GM21825 (cell line): ENCODE results near the gene SARM1.
A peak's percentile ranks its signal among the peaks of the same experiment; 100 is the strongest.
"Not testable (repeated sequence)": the region's sequence is repeated elsewhere in the genome, so short reads cannot be mapped to it uniquely, and the experiment has no call there.

Experiments
- ATAC-seq: cut with Tn5 transposase; IDR thresholded peaks from one replicate; pipeline ENCODE4 v1.9.1; 2021; ENCODE audit warnings: mild to moderate bottlenecking, moderate library complexity; ENCODE audit not compliant: unreplicated experiment

SARM1 gene

DNA sequence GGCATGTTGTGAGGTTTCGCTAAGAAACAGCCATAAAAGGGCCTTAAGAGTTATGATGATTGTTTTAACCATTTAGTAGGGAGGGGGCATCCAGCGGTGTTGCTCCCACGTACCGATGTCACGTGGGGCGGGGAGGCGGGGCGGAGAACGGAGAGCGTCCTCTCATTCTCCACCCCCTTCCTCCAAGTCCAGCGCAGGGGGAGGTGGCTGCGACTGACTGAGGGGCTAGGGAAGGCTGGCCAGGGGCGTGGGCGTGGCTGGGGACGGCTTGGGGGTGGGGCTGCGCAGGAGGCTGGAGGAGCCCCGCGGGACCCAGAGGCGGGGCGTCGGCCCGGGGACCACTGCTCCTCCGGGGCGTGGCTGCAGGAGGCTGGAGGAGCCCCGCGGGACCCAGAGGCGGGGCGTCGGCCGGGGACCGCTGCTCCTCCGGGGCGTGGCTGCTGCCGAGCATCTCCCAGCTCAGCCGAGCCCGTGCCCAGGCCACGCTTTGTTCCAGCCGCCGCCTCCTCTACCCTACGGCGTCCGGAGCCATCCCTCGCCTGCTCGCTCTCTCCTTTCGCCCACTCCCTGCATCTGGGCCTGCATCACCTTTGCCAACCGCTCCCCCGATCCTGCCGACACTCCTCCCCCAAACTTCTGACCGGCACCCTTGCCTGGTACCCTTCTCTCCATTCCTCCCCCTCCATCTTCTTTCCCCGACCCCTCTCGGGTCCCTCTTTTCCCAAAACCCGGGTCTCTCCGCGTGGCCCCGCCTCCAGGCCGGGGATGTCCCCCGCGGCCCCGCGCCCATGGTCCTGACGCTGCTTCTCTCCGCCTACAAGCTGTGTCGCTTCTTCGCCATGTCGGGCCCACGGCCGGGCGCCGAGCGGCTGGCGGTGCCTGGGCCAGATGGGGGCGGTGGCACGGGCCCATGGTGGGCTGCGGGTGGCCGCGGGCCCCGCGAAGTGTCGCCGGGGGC, at the start of gene SARM1:
SARM1 (plus strand) TSS at position 450 of the 958 bp plus-strand sequence; CDS start at position 789, 339 bp downstream.
- ATAC-seq: peak; percentile 63

DNA sequence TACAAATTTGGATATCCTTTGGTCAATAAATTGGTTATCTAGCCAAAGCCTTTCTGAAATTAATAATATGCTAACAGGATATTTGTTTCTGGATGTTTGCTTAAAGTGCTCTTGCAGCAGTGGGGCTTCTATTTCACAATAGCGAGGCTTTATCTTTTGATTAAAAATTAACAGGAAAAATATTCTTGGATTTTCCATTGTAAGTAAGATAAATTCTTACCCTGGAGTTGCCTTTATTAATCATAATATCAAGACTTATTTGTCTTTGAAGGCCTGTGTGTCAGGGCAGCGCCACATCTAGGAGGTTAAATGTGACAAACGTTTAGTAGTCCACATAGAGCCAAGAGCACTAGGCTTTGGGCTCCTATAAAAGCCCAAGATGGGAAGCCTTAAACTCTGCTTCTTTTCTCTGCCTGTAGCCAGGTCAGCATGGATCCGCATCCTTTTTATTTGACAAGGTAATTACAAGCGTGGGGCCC, 47.2 kb upstream of the SARM1 start:
- no peak for ATAC-seq

DNA sequence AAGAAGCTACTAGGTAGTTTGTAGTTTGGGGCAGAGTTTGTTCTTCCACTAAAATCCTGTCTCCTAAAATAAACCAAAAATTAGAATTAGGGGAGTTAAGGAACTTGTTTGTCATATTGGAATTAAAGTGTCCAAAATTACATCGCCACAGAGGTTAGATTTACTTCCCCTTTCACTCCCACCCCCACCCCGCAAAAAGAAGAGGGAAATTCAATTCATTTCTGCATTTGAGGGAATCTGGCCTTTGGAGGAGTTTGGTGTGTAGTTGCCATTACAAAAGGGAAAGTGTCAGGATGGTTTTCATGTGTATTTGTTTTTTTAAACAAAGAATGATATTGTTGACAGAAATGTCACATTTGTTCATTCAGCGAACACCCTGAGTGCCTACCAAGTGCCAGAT, 46.7 kb upstream of the SARM1 start:
- ATAC-seq: no peak

DNA sequence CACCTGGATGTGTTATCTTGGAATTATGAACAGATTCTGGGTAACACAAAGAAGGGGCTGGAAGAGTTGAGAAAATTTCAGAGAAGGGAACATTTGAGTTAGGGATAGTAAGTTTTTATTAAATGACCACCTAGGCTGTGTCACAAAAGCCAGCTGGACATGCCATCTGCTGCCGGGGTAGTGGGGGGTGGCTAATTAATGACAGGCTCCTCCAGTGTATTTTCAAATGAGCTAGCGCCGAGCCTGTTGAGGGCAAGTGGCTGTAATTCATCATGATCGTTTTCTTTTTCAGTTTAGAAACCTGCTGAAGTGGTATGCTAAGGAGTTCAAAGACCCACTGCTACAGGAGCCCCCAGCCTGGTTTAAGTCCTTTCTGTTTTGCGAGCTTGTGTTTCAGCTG, 46.3 kb upstream of the SARM1 start:
- ATAC-seq: no peak

DNA sequence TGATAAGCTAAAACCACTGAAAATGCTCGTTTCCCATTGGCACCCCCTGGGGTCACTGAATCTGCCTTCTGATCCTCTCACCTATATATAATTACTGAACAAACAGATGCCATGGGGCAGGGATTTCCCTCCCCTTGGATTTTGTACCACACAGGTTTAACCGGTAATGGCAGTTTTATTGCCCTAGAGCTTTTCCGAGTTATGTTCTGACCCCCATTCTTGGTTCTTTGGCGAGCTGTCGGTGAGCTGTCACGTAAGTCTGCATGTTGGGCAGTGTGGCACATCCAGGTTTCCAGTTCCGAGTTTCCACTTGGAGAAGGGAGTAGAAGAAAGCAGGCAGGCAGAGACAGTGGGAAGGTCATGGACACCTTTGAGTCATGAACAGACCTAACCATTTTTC, 45.4 kb upstream of the SARM1 start:
- no peak for ATAC-seq

DNA sequence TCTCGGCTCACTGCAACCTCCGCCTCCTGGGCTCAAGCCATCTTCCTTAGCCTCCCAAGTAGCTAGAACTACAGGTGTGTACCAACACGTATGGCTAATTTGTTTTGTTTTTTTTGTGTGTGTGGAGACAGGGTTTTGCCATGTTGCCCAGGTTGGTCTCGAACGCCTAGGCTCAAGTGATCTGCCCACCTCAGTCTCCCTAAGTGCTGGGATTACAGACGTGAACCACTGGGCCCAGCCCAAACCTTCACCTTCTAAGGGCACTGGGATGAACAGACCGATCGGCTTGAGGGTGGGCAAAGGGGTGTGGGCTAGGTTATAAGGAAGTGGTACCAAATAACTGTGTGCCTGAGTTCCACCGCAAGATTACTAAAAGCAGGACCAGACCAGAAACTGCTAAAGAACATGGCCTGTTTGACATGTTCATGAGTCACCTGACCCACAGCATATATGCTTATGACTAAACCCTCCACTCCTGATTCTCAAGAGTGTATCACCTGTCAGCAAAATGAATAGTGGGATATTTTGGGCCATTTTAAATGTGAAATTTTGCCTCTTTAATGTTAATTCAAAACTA, 44.4 kb upstream of the SARM1 start:
- ATAC-seq: no peak

DNA sequence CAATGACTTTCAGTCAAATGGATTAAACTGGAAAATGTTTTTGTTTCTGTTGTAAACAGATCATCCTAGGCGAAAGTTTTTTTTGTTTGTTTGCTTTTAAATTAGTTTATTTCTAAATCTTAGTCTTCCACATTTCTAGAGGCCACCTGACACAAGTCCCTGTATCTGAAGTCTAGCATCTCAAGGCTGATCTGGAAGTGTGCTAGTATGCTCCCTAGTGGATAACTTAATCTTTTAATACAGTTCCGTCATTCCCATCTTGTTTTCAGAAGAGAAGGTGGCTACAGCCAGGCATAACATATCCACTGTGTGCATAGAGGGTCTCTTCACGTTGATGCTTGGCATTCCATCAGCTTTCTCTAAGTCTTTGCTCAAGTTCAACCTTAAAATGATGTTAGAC, 43.8 kb upstream of the SARM1 start:
- ATAC-seq: no peak

DNA sequence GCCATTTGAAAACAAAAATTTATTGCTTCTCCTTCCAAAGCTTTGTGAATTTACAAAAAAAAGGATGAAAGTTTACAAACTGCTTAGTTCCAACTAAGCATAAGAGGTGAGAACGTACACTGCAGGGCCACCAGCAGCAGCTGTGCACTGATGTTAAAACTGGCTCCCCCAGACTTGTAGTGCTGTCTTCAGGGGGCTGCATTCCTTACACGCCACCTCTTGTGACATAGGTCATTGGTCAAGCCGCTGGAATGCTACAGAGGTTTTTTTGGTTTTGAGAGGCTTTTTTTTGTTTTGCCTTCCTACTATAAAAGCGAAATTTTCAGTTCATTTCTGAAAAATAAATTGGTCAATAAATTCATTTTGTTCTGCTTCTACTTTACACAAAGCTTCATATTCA, 43.2 kb upstream of the SARM1 start:
- no peak for ATAC-seq

DNA sequence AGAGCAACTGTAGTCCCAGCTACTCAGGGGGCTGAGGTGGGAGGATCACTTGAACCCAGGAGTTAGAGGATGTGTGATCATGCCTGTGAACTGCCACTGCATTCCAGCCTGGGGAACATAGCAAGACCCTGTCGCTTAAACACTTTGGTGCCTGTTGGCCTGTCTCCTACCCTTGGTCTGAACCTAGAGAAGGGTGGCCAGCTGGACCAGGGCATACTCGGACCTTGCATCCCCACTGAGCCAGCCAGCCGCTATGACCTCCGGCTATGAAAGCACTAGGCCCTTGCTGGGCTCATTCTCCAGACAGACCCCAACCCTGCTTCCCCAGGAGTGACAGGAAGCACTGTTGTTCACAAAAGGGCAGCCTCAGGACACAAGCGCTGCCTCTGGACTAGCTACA, 40.8 kb upstream of the SARM1 start:
- no peak for ATAC-seq

DNA sequence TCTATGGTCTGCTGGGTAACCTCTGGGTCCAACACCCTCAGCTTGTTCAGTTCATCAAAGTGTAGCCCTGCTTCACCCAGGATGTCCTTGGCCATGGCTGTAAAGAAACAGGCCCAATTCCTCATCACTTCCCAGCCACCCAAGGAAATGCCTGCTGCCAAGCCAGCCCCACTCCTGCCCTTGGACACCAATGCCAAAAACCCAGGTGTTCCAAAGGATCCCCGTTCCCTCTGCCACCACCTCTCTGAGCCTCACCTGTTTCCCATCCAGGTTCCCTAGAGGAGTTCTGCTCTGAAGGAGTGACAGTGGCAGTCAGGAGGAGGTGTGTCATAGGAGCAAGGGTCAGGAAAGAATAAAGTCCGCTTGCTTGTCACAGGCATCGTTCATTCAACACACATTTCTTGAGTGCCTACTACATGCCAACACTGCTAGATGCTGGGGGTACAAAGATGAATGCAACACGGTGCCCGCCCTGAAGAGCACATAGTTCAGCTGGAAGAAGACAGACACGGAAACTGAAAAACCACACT, 39.5 kb upstream of the SARM1 start:
- ATAC-seq: no peak

DNA sequence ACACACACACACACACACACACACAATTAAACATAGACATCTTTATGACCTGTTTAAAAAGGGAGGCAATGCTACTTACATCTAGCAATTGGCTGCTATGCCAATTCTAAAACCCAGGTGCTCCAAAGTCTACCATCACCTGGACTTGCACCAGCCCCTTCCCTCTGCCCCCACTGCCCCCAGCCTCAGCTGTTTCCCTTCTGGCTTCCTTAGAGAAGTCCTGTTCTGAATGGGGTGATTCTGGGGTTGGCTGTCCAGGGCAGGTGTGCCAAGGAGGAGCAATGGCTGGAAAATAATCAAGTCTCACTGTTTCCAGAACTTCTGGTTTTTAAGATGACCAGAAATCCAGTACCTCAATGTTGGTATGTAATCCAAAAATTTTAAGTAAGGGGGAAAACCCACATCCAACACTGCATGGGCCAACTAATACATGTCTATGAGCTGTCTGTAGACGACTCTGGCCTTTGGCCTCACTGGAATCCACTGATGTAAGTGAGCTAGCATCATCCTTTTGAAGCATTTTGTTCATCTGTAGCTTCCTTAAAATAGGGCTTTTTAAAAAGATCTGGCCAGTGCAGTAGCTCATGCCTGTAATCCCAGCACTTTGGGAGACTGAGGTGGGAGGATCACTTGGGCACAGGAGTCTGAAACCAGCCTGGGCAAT, 38.3 kb upstream of the SARM1 start:
- ATAC-seq: no peak

DNA sequence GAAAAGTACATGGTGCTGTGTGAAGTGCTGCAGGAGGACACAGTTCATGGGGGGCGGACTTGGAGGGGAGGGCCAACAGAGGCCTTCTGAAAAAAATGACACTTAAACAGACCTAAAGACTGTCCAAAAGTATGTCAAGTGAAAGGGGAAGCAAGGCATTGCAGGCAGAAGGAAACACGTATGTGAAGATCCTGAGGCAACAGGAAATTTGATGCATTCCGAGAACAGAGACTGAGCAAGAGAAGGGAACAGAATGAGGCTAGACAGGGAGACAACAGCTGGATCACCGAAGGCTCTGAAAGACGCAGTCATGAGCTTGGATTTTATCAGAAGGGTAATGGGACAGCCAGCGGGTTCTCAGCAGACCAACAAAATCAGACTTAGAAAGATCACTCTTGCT, 37.3 kb upstream of the SARM1 start:
- no peak for ATAC-seq

DNA sequence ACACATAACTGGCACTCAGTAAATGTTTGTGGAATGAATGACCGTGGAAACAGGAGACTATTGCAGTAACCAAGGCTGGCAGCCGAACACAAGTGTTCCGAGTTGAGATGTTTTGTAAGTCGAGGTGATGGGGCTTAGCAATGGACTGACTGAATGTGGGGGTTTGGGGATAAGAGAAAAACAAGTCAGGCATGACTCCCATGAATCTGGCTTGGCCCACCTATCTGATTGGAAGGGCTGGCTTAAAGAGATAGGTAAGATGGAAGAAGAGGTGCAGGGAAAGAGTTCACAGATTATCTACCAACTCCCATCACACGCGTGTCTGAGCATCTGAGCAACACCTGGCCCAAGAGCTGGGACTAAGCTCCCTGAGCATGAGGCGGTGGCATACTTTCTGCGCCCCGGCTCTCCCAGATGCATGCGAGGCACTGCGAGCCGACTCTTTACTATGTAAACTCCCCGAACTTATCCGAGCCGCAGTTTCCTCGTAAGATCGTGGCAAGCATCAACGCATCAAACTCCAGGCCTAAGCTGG, 36.8 kb upstream of the SARM1 start:
- peak; percentile 2 for ATAC-seq

DNA sequence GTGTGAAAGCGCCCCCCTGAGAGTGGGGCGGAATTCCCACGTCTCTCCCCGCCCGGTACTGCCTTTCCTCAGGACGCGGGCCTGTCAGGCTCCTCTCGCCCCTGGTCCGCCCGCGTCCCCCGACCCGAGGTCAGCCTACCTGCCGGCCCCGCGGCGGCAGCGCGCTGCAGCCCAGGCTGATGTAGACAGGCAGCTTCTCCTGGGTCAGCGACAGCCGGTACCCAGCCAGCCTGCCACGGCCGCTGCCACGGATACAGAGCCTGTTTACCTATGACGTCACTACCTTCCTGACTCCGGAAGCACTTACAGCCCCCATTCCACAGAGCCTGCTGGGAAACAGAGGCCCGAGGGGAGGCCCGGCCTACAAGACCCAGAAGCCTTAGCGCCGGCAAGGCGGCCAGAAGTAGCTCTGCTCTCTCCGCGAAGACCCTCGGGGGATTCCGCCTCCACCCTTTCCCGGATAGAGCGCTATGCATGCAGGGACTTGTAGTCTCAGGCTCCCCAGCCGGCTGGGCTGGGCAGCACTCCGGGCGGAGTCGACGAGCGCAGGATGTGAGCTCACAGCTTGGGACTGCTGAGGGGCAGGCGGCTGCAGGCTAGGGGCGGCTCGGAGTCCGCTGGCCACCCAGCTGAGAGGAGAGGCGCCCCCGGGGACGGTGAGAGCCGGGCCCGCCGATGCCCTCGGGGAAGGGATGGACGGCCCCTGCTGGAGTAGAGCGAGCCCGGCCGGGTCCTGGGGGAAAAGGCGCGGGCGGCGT, 36.1 kb upstream of the SARM1 start, which contains the start of the genes IFT20 and TNFAIP1:
IFT20 (minus strand) TSS at position 272 of the 758 bp plus-strand sequence. CDS start 3,487 bp downstream, outside the sequence.
TNFAIP1 (plus strand) TSS at position 561 of the 758 bp plus-strand sequence. CDS start 3,761 bp downstream, outside the sequence.
- peak; percentile 94 for ATAC-seq

DNA sequence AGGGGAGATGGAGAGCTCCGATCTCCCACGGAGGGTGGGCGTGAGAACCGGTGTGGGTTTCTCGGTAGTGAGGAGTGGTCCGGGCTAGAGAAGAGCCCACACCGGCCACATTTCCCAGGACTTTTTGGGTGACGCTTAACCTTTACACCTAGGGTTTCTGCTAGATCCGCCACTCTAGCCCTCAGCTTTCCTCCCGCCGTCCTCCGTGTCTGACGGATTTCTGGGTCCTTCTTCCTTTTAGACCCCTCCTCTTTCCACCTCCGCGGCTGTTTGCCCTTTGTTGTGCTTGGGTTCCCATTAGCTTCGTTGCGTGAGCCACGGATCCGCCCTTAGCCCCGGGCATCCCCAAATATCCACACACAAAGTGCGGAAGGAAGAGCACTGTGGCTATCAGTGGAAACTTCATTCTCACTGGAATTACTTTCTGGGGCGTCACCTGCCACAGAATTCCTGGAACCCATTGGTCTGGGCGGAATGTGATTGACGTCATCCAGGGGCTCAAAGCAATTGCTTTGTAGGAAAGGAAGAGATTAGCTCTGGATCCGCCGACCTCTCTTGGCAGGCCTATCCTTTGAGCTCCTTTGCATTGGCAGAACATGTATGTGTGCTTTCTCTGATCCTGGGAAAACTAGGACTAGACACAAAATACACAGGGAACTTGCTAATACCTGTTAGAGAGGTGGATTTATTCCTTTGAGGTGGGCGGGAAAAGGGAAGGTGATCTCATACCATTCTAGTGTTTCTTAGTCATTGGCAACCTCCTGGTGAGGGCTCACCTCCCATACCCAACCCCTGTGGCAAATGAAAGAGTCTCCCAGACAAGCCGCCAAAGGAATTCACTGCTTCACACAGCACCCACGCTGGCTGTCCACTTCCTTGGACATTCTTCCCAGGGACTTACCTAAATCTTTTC, 35.3 kb upstream of the SARM1 start:
- ATAC-seq: no peak

DNA sequence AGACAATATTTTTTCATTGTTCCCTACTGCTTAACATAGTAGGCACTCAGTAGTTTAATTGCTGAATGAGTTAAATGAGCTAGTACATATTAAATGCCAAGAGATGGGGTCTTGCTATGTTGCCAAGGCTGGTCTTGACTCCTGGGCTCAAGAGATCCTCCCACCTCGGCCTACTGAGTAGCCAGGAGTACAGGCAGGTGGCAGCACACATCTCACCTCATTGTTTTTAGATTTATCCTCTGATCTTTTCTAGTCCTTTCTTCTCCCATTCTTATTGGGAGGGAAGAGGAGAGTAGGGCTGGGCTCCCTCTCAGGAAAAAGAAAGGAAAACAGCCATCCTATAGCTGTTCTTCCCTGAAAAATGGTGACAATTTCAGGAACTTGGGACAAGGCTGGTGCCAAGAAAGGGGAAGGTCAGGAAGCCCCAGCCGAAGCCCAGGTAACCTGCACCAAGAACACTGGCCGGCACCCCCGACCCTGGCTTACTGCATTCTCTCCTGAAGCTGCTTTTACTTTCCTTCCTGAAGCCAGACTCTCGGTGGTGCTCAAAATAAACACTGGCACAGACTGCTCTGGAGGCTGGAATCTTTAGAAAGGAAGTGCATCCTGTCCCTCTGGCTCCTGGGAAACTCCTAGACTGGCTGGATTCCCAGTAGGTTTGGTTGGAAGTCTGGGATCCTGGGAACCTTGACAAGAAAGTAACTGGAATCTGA, 33.3 kb upstream of the SARM1 start:
- no peak for ATAC-seq

DNA sequence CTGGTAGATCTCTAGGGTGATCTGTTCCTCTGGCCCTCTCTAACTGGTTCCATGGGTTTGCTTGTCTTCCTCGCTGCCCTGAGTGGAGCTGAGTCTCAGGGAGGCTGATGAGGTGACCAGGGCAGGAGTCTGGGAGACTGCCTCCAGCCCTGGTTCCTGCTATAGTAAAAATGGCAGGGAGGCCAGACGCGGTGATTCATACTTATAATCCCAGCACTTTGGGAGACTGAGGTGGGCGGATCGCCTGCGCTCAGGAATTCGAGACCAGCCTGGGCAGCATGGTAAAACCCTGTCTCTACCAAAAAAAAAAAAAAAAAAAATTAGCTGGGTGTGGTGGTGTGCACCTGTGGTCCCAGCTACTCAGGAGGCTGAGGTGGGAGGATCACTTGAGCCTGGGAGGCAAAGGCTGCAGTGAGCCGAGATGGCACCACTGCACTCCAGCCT, 32.7 kb upstream of the SARM1 start:
- ATAC-seq: not testable (repeated sequence)

DNA sequence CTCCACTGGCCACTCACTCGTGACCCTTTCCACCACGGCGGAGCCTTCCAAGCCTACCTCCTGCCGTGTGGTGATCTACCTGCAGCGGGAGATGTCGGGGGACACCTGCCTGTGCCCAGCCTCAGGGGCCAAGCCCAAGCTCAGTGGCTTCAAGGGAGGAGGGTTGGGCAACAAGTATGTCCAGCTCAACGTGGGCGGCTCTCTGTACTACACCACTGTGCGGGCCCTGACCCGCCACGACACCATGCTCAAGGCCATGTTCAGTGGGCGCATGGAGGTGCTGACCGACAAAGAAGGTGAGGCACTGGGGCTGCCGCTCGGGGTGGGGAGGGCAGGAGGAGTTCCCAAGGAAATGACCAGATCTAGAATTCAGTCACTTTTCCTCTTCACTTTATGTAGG, 32.1 kb upstream of the SARM1 start:
- ATAC-seq: no peak
